ENCODE measurements around the gene KLHDC2. TPM values are rescaled to one million over a fixed set of nuclear protein-coding genes. Genes with fewer than 3 reads are reported as not detected.
"Not testable (repeated sequence)": the region's sequence is repeated elsewhere in the genome, so short reads cannot be mapped to it uniquely, and the experiment has no call there.

Gene KLHDC2
- total and polyA plus RNA-seq, 2 experiments from 2014 or later: 82.8 to 84.9 TPM

DNA sequence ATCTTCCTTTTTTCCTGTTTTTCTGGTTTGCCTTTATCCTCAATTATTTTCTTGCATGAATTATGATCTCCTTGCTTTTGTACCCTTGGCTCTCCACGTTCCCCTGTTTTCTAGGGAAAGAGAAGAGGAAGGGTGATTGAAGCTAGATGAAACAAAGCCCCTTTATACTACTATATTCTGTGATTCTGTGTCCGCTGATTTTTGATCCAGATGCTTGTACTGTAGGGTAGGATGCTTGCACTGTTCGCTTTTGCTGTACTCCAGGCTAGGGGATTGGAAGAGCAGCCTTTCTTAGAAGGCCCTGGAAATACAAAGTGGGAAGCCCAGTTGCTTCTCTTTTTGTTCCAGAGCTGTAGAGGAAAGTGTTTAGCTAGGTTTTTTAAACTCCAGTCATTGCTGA is 35.1 kb upstream of the KLHDC2 start:
- in situ Hi-C loops (cut with MboI): no loop called here
- Histone ChIP-seq H3K9ac (no peak overlapping the region), H3K4me2 (ENCODE audit: unreplicated experiment) (no peak overlapping the region), H3K9me3 (ENCODE audit: low read depth) (no peaks in the 10 kb centered on the region), H3K36me3 (ENCODE audit: low read depth) (no peaks in the 10 kb centered on the region), H3K27ac (no peak overlapping the region), H3K79me2 (ENCODE audit: insufficient read depth) (no peaks in the 10 kb centered on the region), H2AFZ (no peak overlapping the region), H3K9me2 (ENCODE audit: insufficient read depth) (no peaks in the 10 kb centered on the region; the same call in 1 of the 2 replicates), H3K4me3 (no peak overlapping the region), H4K20me1 (ENCODE audit: insufficient read depth) (no peaks in the 10 kb centered on the region), H3K27me3 (replicated peaks; ENCODE audit: insufficient read depth) (no peaks in the 10 kb centered on the region), H3K4me1 (ENCODE audit: insufficient read depth) (no peaks in the 10 kb centered on the region), H3F3A (ENCODE audit: insufficient read depth) (no peaks in the 10 kb centered on the region)
- WGBS, 2 experiments (ENCODE audit: low coverage in 1 of 2, low lambda C conversion rate in 2 of 2, missing lambda C conversion rate in 2 of 2): 82 to 84% methylated on average over 3 of the region's 3 CpGs
- DNase-seq: no peak
- TF ChIP-seq EZH2 (IDR thresholded peaks at IDR 0.05; ENCODE audit: insufficient read depth, poor library complexity, severe bottlenecking) (no peak), EZH2phosphoT487 (IDR thresholded peaks at IDR 0.05; ENCODE audit: insufficient read depth, low read depth) (no peak)

DNA sequence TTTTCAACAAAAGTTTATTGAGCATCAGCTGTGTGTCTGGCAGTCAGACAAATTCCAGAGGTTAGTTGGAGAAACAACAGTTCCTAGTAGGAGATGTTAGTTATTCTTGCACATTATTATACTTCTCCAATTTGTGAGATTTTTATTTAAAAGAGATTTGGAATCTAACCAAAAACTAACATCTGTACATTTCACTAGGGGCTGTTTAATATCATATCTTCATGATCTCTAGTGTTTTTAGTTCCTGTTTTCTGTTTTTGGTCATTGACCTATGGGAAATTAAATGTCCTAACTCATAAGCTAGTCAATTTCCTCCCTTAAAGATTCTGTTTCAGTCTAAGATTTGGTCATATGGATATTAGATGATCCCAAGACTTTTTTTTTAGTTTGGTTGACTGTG is 34.1 kb upstream of the KLHDC2 start:
- no peaks in the 10 kb centered on the region for H3K9me3 ChIP-seq (ENCODE audit: low read depth)
- no peak for TF ChIP-seq EZH2phosphoT487 (IDR thresholded peaks at IDR 0.05; ENCODE audit: insufficient read depth, low read depth)
- in situ Hi-C loops (cut with MboI): no loop called here
- no peak overlapping the region for H2AFZ ChIP-seq
- no peaks in the 10 kb centered on the region for H3K27me3 ChIP-seq (replicated peaks; ENCODE audit: insufficient read depth)
- no peaks in the 10 kb centered on the region for H3K4me1 ChIP-seq (ENCODE audit: insufficient read depth)
- no peak overlapping the region for H3K4me2 ChIP-seq (ENCODE audit: unreplicated experiment)
- DNase-seq: no peak
- H3K79me2 ChIP-seq (ENCODE audit: insufficient read depth): no peaks in the 10 kb centered on the region
- no peaks in the 10 kb centered on the region for H4K20me1 ChIP-seq (ENCODE audit: insufficient read depth)
- H3K36me3 ChIP-seq (ENCODE audit: low read depth): no peaks in the 10 kb centered on the region
- no peak overlapping the region for H3K27ac ChIP-seq
- H3F3A ChIP-seq (ENCODE audit: insufficient read depth): no peaks in the 10 kb centered on the region
- no peak overlapping the region for H3K9ac ChIP-seq
- no peaks in the 10 kb centered on the region; the same call in 1 of the 2 replicates for H3K9me2 ChIP-seq (ENCODE audit: insufficient read depth)
- no peak overlapping the region for H3K4me3 ChIP-seq

DNA sequence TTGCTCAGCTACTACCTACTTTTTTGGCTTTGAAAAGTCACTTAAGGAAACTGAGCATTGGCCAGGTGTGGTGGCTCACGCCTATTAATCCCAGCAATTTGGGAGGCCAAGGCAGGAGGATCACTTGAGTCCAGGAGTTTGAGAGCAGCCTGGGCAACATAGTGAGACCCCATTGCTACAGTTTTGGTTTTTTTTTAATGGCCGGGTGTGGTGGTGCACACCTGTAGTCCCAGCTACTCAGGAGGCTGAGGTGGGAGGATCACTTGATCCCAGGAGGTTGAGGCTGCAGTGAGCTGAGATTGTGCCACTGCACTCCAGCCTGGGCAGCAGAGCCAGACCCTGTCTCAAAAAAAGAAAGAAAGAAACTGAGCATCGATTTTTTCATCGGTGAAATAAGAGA is 32.3 kb upstream of the KLHDC2 start:
- H3K27ac ChIP-seq; H3K9me3 ChIP-seq (ENCODE audit: low read depth); H3K4me3 ChIP-seq; H3K4me1 ChIP-seq (ENCODE audit: insufficient read depth); H3K79me2 ChIP-seq (ENCODE audit: insufficient read depth); H3F3A ChIP-seq (ENCODE audit: insufficient read depth); in situ Hi-C loops (cut with MboI); DNase-seq; H3K9ac ChIP-seq; H3K9me2 ChIP-seq (ENCODE audit: insufficient read depth); H4K20me1 ChIP-seq (ENCODE audit: insufficient read depth); H3K4me2 ChIP-seq (ENCODE audit: unreplicated experiment); H3K36me3 ChIP-seq (ENCODE audit: low read depth); H3K27me3 ChIP-seq (replicated peaks; ENCODE audit: insufficient read depth); H2AFZ ChIP-seq: not testable (repeated sequence)
- 90 to 91% methylated on average over 4 of the region's 4 CpGs for WGBS, 2 experiments (ENCODE audit: low coverage in 1 of 2, low lambda C conversion rate in 2 of 2, missing lambda C conversion rate in 2 of 2)

DNA sequence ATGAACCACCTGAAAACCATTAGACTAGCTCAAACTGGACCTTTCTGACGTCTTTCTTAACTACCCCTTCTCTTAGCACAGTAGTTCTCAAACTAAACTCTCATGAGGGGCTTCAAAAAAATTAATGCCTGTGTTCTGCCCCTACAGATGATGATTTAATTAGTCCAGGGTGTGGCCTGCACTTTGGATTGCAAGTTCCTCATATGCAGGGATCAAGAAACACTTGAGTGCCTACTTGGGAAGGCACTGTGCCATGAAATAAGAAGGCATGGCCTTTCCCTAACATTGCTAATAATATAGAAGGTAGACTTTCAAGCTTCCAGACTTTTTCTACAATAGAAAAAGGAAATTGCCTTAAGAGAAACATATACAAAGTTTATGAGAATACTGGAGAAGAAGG is 22.8 kb upstream of the KLHDC2 start:
- no peak overlapping the region for H3K4me3 ChIP-seq
- no peaks in the 10 kb centered on the region for H3K79me2 ChIP-seq (ENCODE audit: insufficient read depth)
- in situ Hi-C loops (cut with MboI): no loop called here
- no peak overlapping the region for H3K4me2 ChIP-seq (ENCODE audit: unreplicated experiment)
- H2AFZ ChIP-seq: no peak overlapping the region
- H3K36me3 ChIP-seq (ENCODE audit: low read depth): no peaks in the 10 kb centered on the region
- WGBS, 2 experiments (ENCODE audit: low coverage in 1 of 2, low lambda C conversion rate in 2 of 2, missing lambda C conversion rate in 2 of 2): 74 to 76% methylated on average over 1 of the region's 1 CpG
- no peaks in the 10 kb centered on the region for H4K20me1 ChIP-seq (ENCODE audit: insufficient read depth)
- H3K9me2 ChIP-seq (ENCODE audit: insufficient read depth): no peaks in the 10 kb centered on the region
- TF ChIP-seq EZH2phosphoT487 (IDR thresholded peaks at IDR 0.05; ENCODE audit: insufficient read depth, low read depth): no peak
- no peak for TF ChIP-seq EZH2 (IDR thresholded peaks at IDR 0.05; ENCODE audit: insufficient read depth, poor library complexity, severe bottlenecking)
- DNase-seq: no peak
- no peaks in the 10 kb centered on the region for H3K27me3 ChIP-seq (replicated peaks; ENCODE audit: insufficient read depth)
- H3K27ac ChIP-seq: no peak overlapping the region
- no peaks in the 10 kb centered on the region for H3F3A ChIP-seq (ENCODE audit: insufficient read depth)
- no peak overlapping the region for H3K9ac ChIP-seq
- H3K4me1 ChIP-seq (ENCODE audit: insufficient read depth): no peaks in the 10 kb centered on the region
- no peaks in the 10 kb centered on the region for H3K9me3 ChIP-seq (ENCODE audit: low read depth)

DNA sequence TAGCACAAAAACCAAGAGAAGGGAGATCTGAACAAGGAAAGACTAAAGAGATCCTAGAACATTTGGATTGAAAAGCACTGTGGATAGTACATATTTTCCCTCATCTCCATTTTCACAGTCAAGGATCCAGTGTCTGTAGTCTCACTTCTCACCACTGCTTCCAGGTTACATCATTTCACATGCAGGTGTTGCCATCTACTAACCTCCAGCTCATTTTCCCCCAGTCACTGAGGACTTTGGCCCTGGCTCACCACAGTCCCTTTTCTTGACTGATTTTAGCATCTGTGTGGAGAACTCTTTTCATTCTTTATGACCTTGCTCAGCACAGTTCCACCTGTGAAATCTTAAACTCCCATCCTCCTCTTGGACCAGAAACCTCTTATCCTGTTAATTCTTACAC is 21.5 kb upstream of the KLHDC2 start:
- H3K9ac ChIP-seq; H3K36me3 ChIP-seq (ENCODE audit: low read depth); H3K9me2 ChIP-seq (ENCODE audit: insufficient read depth); H3K27ac ChIP-seq; H2AFZ ChIP-seq; H3K4me3 ChIP-seq; H3K9me3 ChIP-seq (ENCODE audit: low read depth); H3F3A ChIP-seq (ENCODE audit: insufficient read depth); H3K4me1 ChIP-seq (ENCODE audit: insufficient read depth); H4K20me1 ChIP-seq (ENCODE audit: insufficient read depth); H3K79me2 ChIP-seq (ENCODE audit: insufficient read depth); H3K27me3 ChIP-seq (replicated peaks; ENCODE audit: insufficient read depth); in situ Hi-C loops (cut with MboI); H3K4me2 ChIP-seq (ENCODE audit: unreplicated experiment); DNase-seq: not testable (repeated sequence)

All from GM23248 (cell line).